GM19238 (cell line): ENCODE results near the gene GP1BB.
"Not testable (repeated sequence)": the region's sequence is repeated elsewhere in the genome, so short reads cannot be mapped to it uniquely, and the experiment has no call there.

Experiments
- DNase-seq: peaks from one replicate; pipeline ENCODE4 v3.0.0; 2011; ENCODE audit warnings: low spot score; ENCODE audit not compliant: insufficient read length

Gene GP1BB

GRCh38 chr22:19693981-19694670, 29.2 kb upstream of the GP1BB start:
- DNase-seq, result no peak

GRCh38 chr22:19694696-19695095, 28.6 kb upstream of the GP1BB start:
- DNase-seq, result no peak

- DNase-seq, result no peak
These were observed 26.6 kb upstream of the GP1BB start for GRCh38 chr22:19696504-19697276.

- DNase-seq, result not testable (repeated sequence)
These were observed 25.5 kb upstream of the GP1BB start for GRCh38 chr22:19697871-19698270.

- DNase-seq, result no peak
These were observed 22.4 kb upstream of the GP1BB start for GRCh38 chr22:19700790-19701419.

- no peak for DNase-seq
These were observed 21.8 kb upstream of the GP1BB start for GRCh38 chr22:19701420-19702145.

- no peak for DNase-seq
These were observed 19.5 kb upstream of the GP1BB start for GRCh38 chr22:19703869-19704268.

GRCh38 chr22:19704355-19705015, 18.9 kb upstream of the GP1BB start:
- DNase-seq, result no peak

GRCh38 chr22:19705181-19705934, 18.0 kb upstream of the GP1BB start:
- no peak for DNase-seq

GRCh38 chr22:19706661-19707151, 16.6 kb upstream of the GP1BB start:
- DNase-seq, result no peak

- DNase-seq, result no peak
These were observed 15.7 kb upstream of the GP1BB start for GRCh38 chr22:19707347-19708290.

- no peak for DNase-seq
These were observed 14.9 kb upstream of the GP1BB start for GRCh38 chr22:19708321-19709011.

- no peak for DNase-seq
These were observed 14.1 kb upstream of the GP1BB start for GRCh38 chr22:19709063-19709769.

GRCh38 chr22:19710020-19710768, 13.1 kb upstream of the GP1BB start:
- no peak for DNase-seq

- DNase-seq, result no peak
These were observed 12.6 kb upstream of the GP1BB start for GRCh38 chr22:19710769-19711106.

- DNase-seq, result no peak
These were observed 10.1 kb upstream of the GP1BB start for GRCh38 chr22:19713245-19713644.

- no peak for DNase-seq
These were observed 9.6 kb upstream of the GP1BB start for GRCh38 chr22:19713650-19714311.
